ENCODE results near the gene MTUS2. TPM values are rescaled to one million over a fixed set of nuclear protein-coding genes. Genes with fewer than 3 reads are reported as not detected.

The MTUS2 gene
- total RNA-seq, 1 experiment from 2014 or later: 0.35 TPM

- Histone ChIP-seq H2BK5ac (ENCODE audit: insufficient read length, low read length) (no peak overlapping the region), H3K79me2 (ENCODE audit: insufficient read depth, low read length) (no peaks in the 10 kb centered on the region), H2BK20ac (ENCODE audit: low read depth, low read length, poor library complexity, severe bottlenecking) (no peak overlapping the region), H4K8ac (replicated peaks; ENCODE audit: insufficient read length, low read depth, low read length) (no peak overlapping the region), H3K27ac (ENCODE audit: insufficient read length, low read depth, low read length) (no peak overlapping the region), H3K79me1 (ENCODE audit: insufficient read depth, low read depth, low read length, poor library complexity, severe bottlenecking) (no peaks in the 10 kb centered on the region), H2BK15ac (ENCODE audit: low read depth, low read length) (no peak overlapping the region), H2AK5ac (ENCODE audit: insufficient read length, low read length) (no peak overlapping the region), H2BK120ac (ENCODE audit: low read depth, low read length, poor library complexity, severe bottlenecking) (no peak overlapping the region), H3K4me1 (ENCODE audit: insufficient read depth, low read length) (no peaks in the 10 kb centered on the region), H2BK12ac (ENCODE audit: insufficient read length, low read depth, low read length) (no peak overlapping the region), H3K56ac (ENCODE audit: insufficient read length, low read depth, low read length) (no peak overlapping the region), H3T11ph (ENCODE audit: low read length) (no peak overlapping the region), H3K27me3 (ENCODE audit: insufficient read depth, low read length) (no peaks in the 10 kb centered on the region), H3K23me2 (ENCODE audit: insufficient read length, low read depth, low read length, poor library complexity, severe bottlenecking) (no peaks in the 10 kb centered on the region), H4K20me1 (ENCODE audit: control insufficient read depth, insufficient read depth, insufficient read length) (no peaks in the 10 kb centered on the region), H4K91ac (ENCODE audit: insufficient read length, low read depth, low read length) (no peak overlapping the region), H4K5ac (ENCODE audit: insufficient read length, low read depth, low read length) (no peak overlapping the region), H3K23ac (ENCODE audit: insufficient read length, low read depth, low read length) (no peak overlapping the region), H2AFZ (ENCODE audit: low read length) (no peak overlapping the region), H3K9me3 (ENCODE audit: control insufficient read depth, low read depth, low read length) (no peaks in the 10 kb centered on the region), H3K18ac (ENCODE audit: insufficient read length, low read depth, low read length) (no peak overlapping the region), H3K9ac (ENCODE audit: extremely low read depth, insufficient read length, low read length) (no peak overlapping the region), H3K4ac (ENCODE audit: low read depth, low read length) (no peak overlapping the region), H3K4me2 (ENCODE audit: insufficient read depth, insufficient read length, low read length) (no peak overlapping the region), H3K14ac (ENCODE audit: insufficient read depth, low read length) (no peak overlapping the region)
- H3K27me3 Mint-ChIP-seq (ENCODE audit: low read depth): peaks cover 6% of the 10 kb centered on the region
- no peak for DNase-seq
- peaks cover 0 to 3% (median 0%) of the 10 kb centered on the region in 3 experiments; a peak in 1 of 7 replicates for H3K36me3 Mint-ChIP-seq (ENCODE audit: insufficient read depth in 1 of 3, low read depth in 3 of 3)
- no peak for TF ChIP-seq CTCF (conservative IDR thresholded peaks at IDR 0.05)
- H3K4me1 Mint-ChIP-seq: peaks cover 0 to 3% of the 10 kb centered on the region in 2 experiments; a peak in 2 of 4 replicates
- no CpG with 5 or more reads among the region's 2 CpGs for WGBS (ENCODE audit: extremely low coverage, insufficient read length, low lambda C conversion rate)
- H3K9me3 Mint-ChIP-seq: peaks cover 0 to 3% of the 10 kb centered on the region in 2 experiments; a peak in 1 of 5 replicates
- no peak overlapping the region for H3K27ac Mint-ChIP-seq
- no peak overlapping the region for H3K4me3 Mint-ChIP-seq
Measured at GRCh38 chr13:29021311-29021710, 201.2 kb downstream of the MTUS2 start.

Data from H9 (cell line).